Trophoblast cell (in vitro differentiated cells and primary cell): ENCODE measurements around the gene PSMD5.

Experiments
- DNase-seq, 2 donors: peaks; one replicate each; pipeline ENCODE4 v3.0.0-alpha.2; 2016
- H2AFZ ChIP-seq: 2 replicates; pipeline ENCODE4 v1.6.1; 2013; ENCODE audit warnings: low read length, moderate library complexity, mild to moderate bottlenecking; ENCODE audit not compliant: insufficient read depth, poor library complexity
- H2AK5ac ChIP-seq: 2 replicates; pipeline ENCODE4 v1.6.1; 2013; ENCODE audit warnings: mild to moderate bottlenecking, low read length
- H2BK120ac ChIP-seq: 2 replicates; pipeline ENCODE4 v1.6.1; 2013; ENCODE audit warnings: low read length, mild to moderate bottlenecking, moderate library complexity; ENCODE audit not compliant: insufficient read depth, poor library complexity
- H2BK12ac ChIP-seq: 2 replicates; pipeline ENCODE4 v1.6.1; 2013; ENCODE audit warnings: mild to moderate bottlenecking, low read length, moderate library complexity
- H2BK5ac ChIP-seq: 2 replicates; pipeline ENCODE4 v1.6.1; 2013; ENCODE audit warnings: low read length, low read depth, moderate library complexity, mild to moderate bottlenecking; ENCODE audit not compliant: poor library complexity
- H3K14ac ChIP-seq: 2 replicates; pipeline ENCODE4 v1.6.1; 2013; ENCODE audit warnings: mild to moderate bottlenecking, low read length
- H3K18ac ChIP-seq: 2 replicates; pipeline ENCODE4 v1.6.1; 2013; ENCODE audit warnings: mild to moderate bottlenecking, low read length
- H3K23ac ChIP-seq: 2 replicates; pipeline ENCODE4 v1.6.1; 2013; ENCODE audit warnings: low read length
- H3K27ac ChIP-seq: 2 replicates; pipeline ENCODE4 v1.5.1; 2013; ENCODE audit warnings: low read depth, mild to moderate bottlenecking, inconsistent platforms, low read length, moderate library complexity
- H3K27me3 ChIP-seq: 2 replicates; pipeline ENCODE4 v1.6.1; 2013; ENCODE audit warnings: inconsistent platforms, mild to moderate bottlenecking, low read length, moderate library complexity; ENCODE audit not compliant: insufficient read depth
- H3K36me3 ChIP-seq, 2 experiments: 1 replicate in 1 of 2; 2 replicates in 1 of 2; pipeline ENCODE4 v1.6.1; 2013; ENCODE audit warnings: low read length in 2 of 2, mild to moderate bottlenecking in 2 of 2, moderate library complexity in 1 of 2; ENCODE audit not compliant: insufficient read depth in 2 of 2, control insufficient read depth in 1 of 2
- H3K4ac ChIP-seq: 2 replicates; pipeline ENCODE4 v1.6.1; 2013; ENCODE audit warnings: low read depth, mild to moderate bottlenecking, low read length, moderate library complexity
- H3K4me1 ChIP-seq, 2 experiments: 1 replicate in 1 of 2; 2 replicates in 1 of 2; pipeline ENCODE4 v1.6.1; 2013; ENCODE audit warnings: low read length in 2 of 2, mild to moderate bottlenecking in 2 of 2, moderate library complexity in 1 of 2; ENCODE audit not compliant: insufficient read depth in 2 of 2, control insufficient read depth in 1 of 2
- H3K4me2 ChIP-seq: 2 replicates; pipeline ENCODE4 v1.6.1; 2013; ENCODE audit warnings: inconsistent platforms, mild to moderate bottlenecking, low read length, moderate library complexity
- H3K4me3 ChIP-seq: 2 replicates; pipeline ENCODE4 v1.5.1; 2013; ENCODE audit warnings: mild to moderate bottlenecking, low read depth, low read length, inconsistent platforms
- H3K79me1 ChIP-seq: one replicate; pipeline ENCODE4 v1.6.1; 2013; ENCODE audit warnings: low read length
- H3K79me2 ChIP-seq: 2 replicates; pipeline ENCODE4 v1.6.1; 2013; ENCODE audit warnings: low read length, mild to moderate bottlenecking; ENCODE audit not compliant: control insufficient read depth, insufficient read depth, poor library complexity
- H3K9ac ChIP-seq: 2 replicates; pipeline ENCODE4 v1.6.1; 2013; ENCODE audit warnings: mild to moderate bottlenecking, low read length
- H3K9me3 ChIP-seq: 2 replicates; pipeline ENCODE4 v1.6.1; 2013; ENCODE audit warnings: low read depth, mild to moderate bottlenecking, control low read depth, inconsistent platforms, low read length; ENCODE audit not compliant: insufficient read depth
- H4K12ac ChIP-seq: 2 replicates; pipeline ENCODE4 v1.6.1; 2013; ENCODE audit warnings: low read depth, mild to moderate bottlenecking, low read length, moderate library complexity
- H4K8ac ChIP-seq: 2 replicates; pipeline ENCODE4 v1.6.1; 2013; ENCODE audit warnings: low read depth, mild to moderate bottlenecking, low read length, moderate library complexity
- H4K91ac ChIP-seq: one replicate; pipeline ENCODE4 v1.6.1; 2013; ENCODE audit warnings: low read depth, mild to moderate bottlenecking, low read length, moderate library complexity
- WGBS: extraction: QIAGEN DNeasy Blood & Tissue Kit; methylation state at CpG from one replicate; pipeline ENCODE4 v1.1.7; 2013; ENCODE audit warnings: missing lambda C conversion rate; ENCODE audit not compliant: insufficient read length, insufficient coverage; ENCODE audit errors: extremely low coverage; 5-methylcytosine and 5-hydroxymethylcytosine counted together

PSMD5 gene

GRCh38 chr9:120863833-120864232 lies 21.1 kb upstream of the PSMD5 start:
- H3K27ac ChIP-seq, result no peak overlapping the region
- H3K14ac ChIP-seq, result no peak overlapping the region
- H3K4me3 ChIP-seq, result no peak overlapping the region
- no peak overlapping the region for H2AK5ac ChIP-seq
- H2BK12ac ChIP-seq, result no peak overlapping the region
- H3K23ac ChIP-seq, result no peak overlapping the region
- H2AFZ ChIP-seq, result no peak overlapping the region
- no peak overlapping the region for H4K12ac ChIP-seq
- H3K4me1 ChIP-seq, result peaks cover 0 to 4% of the 10 kb centered on the region in 2 experiments
- no peaks in the 10 kb centered on the region for H3K79me2 ChIP-seq
- H3K36me3 ChIP-seq, result peaks cover 12 to 18% of the 10 kb centered on the region in 2 experiments
- H2BK5ac ChIP-seq, result no peak overlapping the region
- H4K8ac ChIP-seq, result no peak overlapping the region
- WGBS, result no CpG with 5 or more reads among the region's 7 CpGs
- no peaks in the 10 kb centered on the region for H3K27me3 ChIP-seq
- no peak overlapping the region for H3K9ac ChIP-seq
- H2BK120ac ChIP-seq, result no peak overlapping the region
- no peak overlapping the region for H3K4me2 ChIP-seq
- H3K18ac ChIP-seq, result no peak overlapping the region
- peaks cover 5% of the 10 kb centered on the region for H3K9me3 ChIP-seq
- no peak overlapping the region for H4K91ac ChIP-seq
- no peak overlapping the region for H3K4ac ChIP-seq
- no peak for DNase-seq
- H3K79me1 ChIP-seq, result no peaks in the 10 kb centered on the region

GRCh38 chr9:120862452-120862851 lies 19.7 kb upstream of the PSMD5 start:
- no peak overlapping the region for H2AFZ ChIP-seq
- H3K18ac ChIP-seq, result no peak overlapping the region
- H3K36me3 ChIP-seq, result peaks cover 17 to 21% of the 10 kb centered on the region in 2 experiments
- H2AK5ac ChIP-seq, result no peak overlapping the region
- no peaks in the 10 kb centered on the region for H3K27me3 ChIP-seq
- H3K23ac ChIP-seq, result no peak overlapping the region
- H3K9me3 ChIP-seq, result peaks cover 5% of the 10 kb centered on the region
- DNase-seq, result no peak
- no peak overlapping the region for H4K91ac ChIP-seq
- no peaks in the 10 kb centered on the region for H3K79me2 ChIP-seq
- H4K12ac ChIP-seq, result no peak overlapping the region
- H2BK5ac ChIP-seq, result no peak overlapping the region
- H3K9ac ChIP-seq, result no peak overlapping the region
- H2BK12ac ChIP-seq, result no peak overlapping the region
- H3K4me3 ChIP-seq, result no peak overlapping the region
- no peak overlapping the region for H3K27ac ChIP-seq
- peaks cover 0 to 2% of the 10 kb centered on the region in 2 experiments for H3K4me1 ChIP-seq
- H3K4me2 ChIP-seq, result no peak overlapping the region
- no CpG with 5 or more reads among the region's 12 CpGs for WGBS
- no peaks in the 10 kb centered on the region for H3K79me1 ChIP-seq
- no peak overlapping the region for H3K4ac ChIP-seq
- no peak overlapping the region for H4K8ac ChIP-seq
- H3K14ac ChIP-seq, result no peak overlapping the region
- no peak overlapping the region for H2BK120ac ChIP-seq

GRCh38 chr9:120861935-120862334 lies 19.2 kb upstream of the PSMD5 start:
- Histone ChIP-seq H2AFZ (no peak overlapping the region), H3K14ac (no peak overlapping the region), H2BK5ac (no peak overlapping the region), H3K79me1 (no peaks in the 10 kb centered on the region), H3K27ac (no peak overlapping the region), H2BK120ac (no peak overlapping the region), H3K18ac (no peak overlapping the region), H2AK5ac (no peak overlapping the region), H2BK12ac (no peak overlapping the region), H3K4me1 (peaks cover 0 to 2% of the 10 kb centered on the region in 2 experiments), H3K9ac (no peak overlapping the region), H3K9me3 (peaks cover 7% of the 10 kb centered on the region), H3K27me3 (no peaks in the 10 kb centered on the region), H4K8ac (no peak overlapping the region), H3K4me3 (no peak overlapping the region), H3K4me2 (no peak overlapping the region), H4K91ac (no peak overlapping the region), H3K79me2 (no peaks in the 10 kb centered on the region), H3K36me3 (peaks cover 17 to 23% of the 10 kb centered on the region in 2 experiments), H4K12ac (no peak overlapping the region), H3K4ac (no peak overlapping the region), H3K23ac (no peak overlapping the region)
- WGBS, result no CpG with 5 or more reads among the region's 6 CpGs
- no peak for DNase-seq

- Histone ChIP-seq H3K27ac (no peak overlapping the region), H3K36me3 (peaks cover 17 to 23% of the 10 kb centered on the region in 2 experiments), H3K9me3 (peaks cover 7% of the 10 kb centered on the region), H3K4ac (no peak overlapping the region), H3K23ac (no peak overlapping the region), H3K18ac (no peak overlapping the region), H2AFZ (no peak overlapping the region), H3K14ac (no peak overlapping the region), H2AK5ac (no peak overlapping the region), H2BK12ac (no peak overlapping the region), H4K8ac (no peak overlapping the region), H3K4me3 (no peak overlapping the region), H2BK5ac (no peak overlapping the region), H3K79me2 (no peaks in the 10 kb centered on the region), H4K91ac (no peak overlapping the region), H3K9ac (no peak overlapping the region), H3K27me3 (no peaks in the 10 kb centered on the region), H3K4me1 (peaks cover 0 to 4% of the 10 kb centered on the region in 2 experiments), H4K12ac (no peak overlapping the region), H2BK120ac (no peak overlapping the region), H3K79me1 (no peaks in the 10 kb centered on the region), H3K4me2 (no peak overlapping the region)
- no peak for DNase-seq
- no CpG with 5 or more reads among the region's 11 CpGs for WGBS
These were observed 17.4 kb upstream of the PSMD5 start for GRCh38 chr9:120860083-120860482.
